ENCODE measurements around the gene EPHA3. TPM values are rescaled to one million over a fixed set of nuclear protein-coding genes. Genes with fewer than 3 reads are reported as not detected.

Gene EPHA3
- under 1 TPM; 0.18 to 0.38 TPM for polyA plus RNA-seq

DNA sequence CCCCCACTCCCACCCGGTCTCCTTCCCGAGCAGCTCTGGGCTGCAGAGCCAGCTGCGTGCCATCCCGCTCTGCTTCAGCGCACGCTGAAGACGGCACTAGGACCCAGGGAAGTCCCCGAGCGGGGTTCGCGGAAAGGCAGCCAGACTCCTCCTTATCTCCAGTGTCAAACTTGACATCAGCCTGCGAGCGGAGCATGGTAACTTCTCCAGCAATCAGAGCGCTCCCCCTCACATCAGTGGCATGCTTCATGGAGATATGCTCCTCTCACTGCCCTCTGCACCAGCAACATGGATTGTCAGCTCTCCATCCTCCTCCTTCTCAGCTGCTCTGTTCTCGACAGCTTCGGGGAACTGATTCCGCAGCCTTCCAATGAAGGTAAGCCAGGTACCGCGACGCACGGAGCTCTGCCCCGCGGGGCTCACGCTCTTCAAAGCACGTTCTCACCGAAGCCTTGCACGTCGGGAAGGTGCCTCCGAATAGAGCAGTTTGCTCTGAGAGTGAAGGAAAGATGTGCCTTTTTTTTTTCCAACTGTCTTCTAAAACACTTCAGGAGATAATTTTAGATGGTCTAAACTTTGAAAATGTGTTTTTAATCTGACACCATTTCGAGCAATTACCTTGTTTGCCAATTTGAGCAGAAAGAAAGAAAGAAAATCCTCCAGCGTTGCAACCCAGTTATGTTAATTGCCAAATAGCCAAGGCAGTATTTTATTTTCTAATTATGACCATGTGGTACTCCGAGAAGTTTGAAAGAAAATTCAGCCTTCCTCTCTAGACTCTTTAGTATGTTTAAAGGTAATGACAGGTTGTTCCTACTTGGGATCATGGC lies at the start of gene EPHA3:
EPHA3 (plus strand) TSS at position 161 of the 830 bp plus-strand sequence; CDS start at position 289, 128 bp downstream.
- no peaks in the 10 kb centered on the region for H3K9me3 ChIP-seq (ENCODE audit: control insufficient read depth in 2 of 2, insufficient read depth in 1 of 2, low read depth in 1 of 2, low read length in 1 of 2)
- WGBS, 2 donors, result 2 to 3% methylated on average over 32 of the region's 32 CpGs
- H3K27me3 ChIP-seq (ENCODE audit: control insufficient read depth in 1 of 2, insufficient read depth in 2 of 2, low read length in 2 of 2), result peaks cover 0 to 2% of the 10 kb centered on the region in 2 donors
- peak within 1 kb of the TSS in 1 of 2 donors; percentile 49 for H3K27ac ChIP-seq (ENCODE audit: low read depth in 2 of 2, low read length in 1 of 2)
- H3K4me1 ChIP-seq (ENCODE audit: control insufficient read depth in 2 of 2, insufficient read depth in 2 of 2, low read length in 1 of 2), result peaks cover 2 to 6% of the 10 kb centered on the region in 2 donors
- no peaks in the 10 kb centered on the region for H3K36me3 ChIP-seq (ENCODE audit: control insufficient read depth in 2 of 2, insufficient read depth in 2 of 2, low read length in 1 of 2)
- peak within 1 kb of the TSS; percentile 51 to 59 for H3K4me3 ChIP-seq (ENCODE audit: low read depth in 1 of 2, low read length in 2 of 2)

DNA sequence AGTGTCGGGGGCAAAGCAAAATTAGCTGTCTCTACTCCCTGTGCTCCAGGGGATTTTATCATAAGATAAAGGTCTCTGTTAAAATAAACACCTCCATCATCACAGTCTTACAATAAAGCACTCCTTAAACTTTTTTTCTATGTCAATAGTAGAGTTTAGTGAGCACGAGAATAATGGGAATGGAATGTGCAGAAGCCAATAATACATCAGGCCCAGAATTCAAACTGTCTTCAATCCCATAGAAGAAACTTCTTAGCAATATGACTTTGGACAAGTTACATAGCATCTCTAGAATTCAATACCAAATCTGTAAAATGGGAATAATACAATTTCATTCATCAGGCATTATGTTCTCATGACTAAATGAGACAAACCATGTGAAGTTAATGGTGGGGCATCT lies 49.0 kb upstream of the EPHA3 start:
- 63 to 74% methylated on average over 2 of the region's 2 CpGs for WGBS, 2 donors

DNA sequence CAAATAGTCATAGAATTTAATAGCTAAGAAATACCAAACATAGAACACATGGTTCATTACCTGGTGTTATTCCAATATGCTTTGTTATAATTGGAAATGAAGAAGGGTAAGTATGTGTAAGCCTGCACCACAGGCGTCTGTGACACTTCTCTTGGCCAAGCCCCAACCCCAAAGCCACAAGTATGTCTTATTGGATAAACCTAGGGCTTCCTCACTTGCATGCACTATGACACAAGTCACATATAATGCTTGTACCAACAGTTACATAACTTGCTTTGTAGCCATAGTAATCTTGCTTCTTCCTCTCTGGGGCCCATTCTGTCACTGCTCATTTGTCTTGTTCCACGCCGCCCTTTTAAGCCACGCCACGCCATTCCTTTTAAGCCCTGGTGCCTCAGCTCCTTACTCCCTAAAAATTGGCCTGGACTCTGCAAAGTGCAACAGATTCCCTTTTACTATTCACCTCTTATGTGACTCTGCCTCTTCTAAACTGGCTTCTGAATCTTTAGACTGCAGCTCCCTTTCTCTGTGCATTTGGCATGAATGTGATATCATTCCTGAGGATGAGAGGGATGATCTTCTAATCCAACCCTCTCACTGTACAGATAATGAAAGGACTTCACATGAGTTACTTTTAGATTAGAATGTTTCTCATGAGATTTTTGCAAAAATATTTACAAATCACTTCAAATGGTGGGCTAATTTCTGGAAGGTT lies 48.1 kb upstream of the EPHA3 start:
- Histone ChIP-seq H3K9me3 (ENCODE audit: control insufficient read depth in 2 of 2, insufficient read depth in 1 of 2, low read depth in 1 of 2, low read length in 1 of 2) (no peaks in the 10 kb centered on the region), H3K36me3 (ENCODE audit: control insufficient read depth in 2 of 2, insufficient read depth in 2 of 2, low read length in 1 of 2) (no peaks in the 10 kb centered on the region), H3K27ac (ENCODE audit: low read depth in 2 of 2, low read length in 1 of 2) (no peak overlapping the region), H3K27me3 (ENCODE audit: control insufficient read depth in 1 of 2, insufficient read depth in 2 of 2, low read length in 2 of 2) (no peaks in the 10 kb centered on the region), H3K4me1 (ENCODE audit: control insufficient read depth in 2 of 2, insufficient read depth in 2 of 2, low read length in 1 of 2) (no peaks in the 10 kb centered on the region), H3K4me3 (ENCODE audit: low read depth in 1 of 2, low read length in 2 of 2) (no peak overlapping the region)
- WGBS, 2 donors, result 52 to 55% methylated on average over 5 of the region's 5 CpGs

More for the DNA sequence above, 49.0 kb upstream of the EPHA3 start:
- Histone ChIP-seq H3K36me3 (ENCODE audit: control insufficient read depth in 2 of 2, insufficient read depth in 2 of 2, low read length in 1 of 2) (no peaks in the 10 kb centered on the region), H3K27me3 (ENCODE audit: control insufficient read depth in 1 of 2, insufficient read depth in 2 of 2, low read length in 2 of 2) (no peaks in the 10 kb centered on the region), H3K4me1 (ENCODE audit: control insufficient read depth in 2 of 2, insufficient read depth in 2 of 2, low read length in 1 of 2) (no peaks in the 10 kb centered on the region), H3K4me3 (ENCODE audit: low read depth in 1 of 2, low read length in 2 of 2) (no peak overlapping the region), H3K9me3 (ENCODE audit: control insufficient read depth in 2 of 2, insufficient read depth in 1 of 2, low read depth in 1 of 2, low read length in 1 of 2) (peaks cover 0 to 3% of the 10 kb centered on the region in 2 donors), H3K27ac (ENCODE audit: low read depth in 2 of 2, low read length in 1 of 2) (no peak overlapping the region)

DNA sequence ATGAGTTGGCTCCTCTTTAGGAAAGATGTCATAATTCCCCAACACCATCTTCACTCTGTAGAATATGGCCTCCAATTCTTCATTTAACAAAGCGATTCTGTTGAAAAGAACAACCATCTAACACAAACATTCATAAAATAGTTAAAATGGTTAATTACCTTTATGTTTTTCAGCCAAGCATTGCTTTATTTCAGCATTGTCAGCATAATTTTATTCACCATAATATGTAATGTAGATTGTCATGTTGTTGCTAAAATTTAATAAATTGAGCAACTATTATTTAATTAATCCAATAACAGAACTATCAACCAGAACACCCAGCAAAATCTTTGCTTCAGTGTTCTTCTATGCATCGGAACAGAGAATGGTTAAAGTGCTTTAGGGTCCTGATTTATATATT lies 46.2 kb upstream of the EPHA3 start:
- no peak overlapping the region for H3K27ac ChIP-seq (ENCODE audit: low read depth in 2 of 2, low read length in 1 of 2)
- WGBS, 2 donors, result 95 to 96% methylated on average over 2 of the region's 2 CpGs
- no peaks in the 10 kb centered on the region for H3K4me1 ChIP-seq (ENCODE audit: control insufficient read depth in 2 of 2, insufficient read depth in 2 of 2, low read length in 1 of 2)
- no peaks in the 10 kb centered on the region for H3K36me3 ChIP-seq (ENCODE audit: control insufficient read depth in 2 of 2, insufficient read depth in 2 of 2, low read length in 1 of 2)
- no peak overlapping the region for H3K4me3 ChIP-seq (ENCODE audit: low read depth in 1 of 2, low read length in 2 of 2)
- no peaks in the 10 kb centered on the region for H3K27me3 ChIP-seq (ENCODE audit: control insufficient read depth in 1 of 2, insufficient read depth in 2 of 2, low read length in 2 of 2)
- no peaks in the 10 kb centered on the region for H3K9me3 ChIP-seq (ENCODE audit: control insufficient read depth in 2 of 2, insufficient read depth in 1 of 2, low read depth in 1 of 2, low read length in 1 of 2)

DNA sequence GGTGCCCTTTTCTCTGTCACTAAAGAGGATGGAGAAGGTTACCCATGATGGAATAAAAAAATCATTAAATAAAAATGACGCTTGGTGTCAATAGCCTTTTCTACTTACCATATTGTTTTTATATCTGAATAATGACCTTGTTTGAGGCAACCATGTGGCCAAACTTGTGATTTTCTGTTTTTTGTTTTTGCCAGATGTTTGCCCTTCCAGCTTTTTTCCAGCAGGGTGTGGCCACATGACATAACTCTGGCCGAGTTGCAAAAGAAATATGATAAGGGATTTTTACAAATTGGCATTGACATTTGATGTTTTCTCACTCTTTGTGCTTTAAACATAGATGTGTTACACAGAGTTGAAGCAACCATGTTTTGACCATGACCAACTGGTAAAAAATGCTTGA lies 39.7 kb upstream of the EPHA3 start:
- Histone ChIP-seq H3K4me3 (ENCODE audit: low read depth in 1 of 2, low read length in 2 of 2) (no peak overlapping the region), H3K36me3 (ENCODE audit: control insufficient read depth in 2 of 2, insufficient read depth in 2 of 2, low read length in 1 of 2) (no peaks in the 10 kb centered on the region), H3K27ac (ENCODE audit: low read depth in 2 of 2, low read length in 1 of 2) (no peak overlapping the region), H3K9me3 (ENCODE audit: control insufficient read depth in 2 of 2, insufficient read depth in 1 of 2, low read depth in 1 of 2, low read length in 1 of 2) (no peaks in the 10 kb centered on the region), H3K27me3 (ENCODE audit: control insufficient read depth in 1 of 2, insufficient read depth in 2 of 2, low read length in 2 of 2) (no peaks in the 10 kb centered on the region), H3K4me1 (ENCODE audit: control insufficient read depth in 2 of 2, insufficient read depth in 2 of 2, low read length in 1 of 2) (no peaks in the 10 kb centered on the region)
- 59 to 65% methylated on average over 2 of the region's 2 CpGs for WGBS, 2 donors

DNA sequence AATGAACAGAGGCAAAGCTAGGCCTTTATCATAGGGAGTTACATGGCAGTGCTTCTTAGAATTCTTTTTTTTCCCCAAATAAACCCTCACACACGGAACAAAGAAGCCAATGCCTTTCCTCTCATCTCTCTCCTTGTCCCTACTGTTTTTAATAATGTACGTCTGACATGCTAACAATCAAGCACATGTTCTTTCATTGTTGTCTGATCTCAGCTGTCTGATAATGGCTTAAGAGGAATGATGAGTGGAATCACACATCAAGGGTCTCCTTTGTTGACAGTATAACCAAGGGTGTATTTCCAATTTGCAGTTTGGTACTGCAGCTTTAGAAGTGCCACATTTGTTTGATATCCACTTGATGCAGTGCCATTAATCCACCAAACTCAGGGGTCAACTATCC lies 34.8 kb upstream of the EPHA3 start:
- Histone ChIP-seq H3K9me3 (ENCODE audit: control insufficient read depth in 2 of 2, insufficient read depth in 1 of 2, low read depth in 1 of 2, low read length in 1 of 2) (no peaks in the 10 kb centered on the region), H3K36me3 (ENCODE audit: control insufficient read depth in 2 of 2, insufficient read depth in 2 of 2, low read length in 1 of 2) (no peaks in the 10 kb centered on the region), H3K4me3 (ENCODE audit: low read depth in 1 of 2, low read length in 2 of 2) (no peak overlapping the region), H3K27ac (ENCODE audit: low read depth in 2 of 2, low read length in 1 of 2) (no peak overlapping the region), H3K27me3 (ENCODE audit: control insufficient read depth in 1 of 2, insufficient read depth in 2 of 2, low read length in 2 of 2) (no peaks in the 10 kb centered on the region), H3K4me1 (ENCODE audit: control insufficient read depth in 2 of 2, insufficient read depth in 2 of 2, low read length in 1 of 2) (no peaks in the 10 kb centered on the region)
- 47 to 60% methylated on average over 2 of the region's 2 CpGs for WGBS, 2 donors

DNA sequence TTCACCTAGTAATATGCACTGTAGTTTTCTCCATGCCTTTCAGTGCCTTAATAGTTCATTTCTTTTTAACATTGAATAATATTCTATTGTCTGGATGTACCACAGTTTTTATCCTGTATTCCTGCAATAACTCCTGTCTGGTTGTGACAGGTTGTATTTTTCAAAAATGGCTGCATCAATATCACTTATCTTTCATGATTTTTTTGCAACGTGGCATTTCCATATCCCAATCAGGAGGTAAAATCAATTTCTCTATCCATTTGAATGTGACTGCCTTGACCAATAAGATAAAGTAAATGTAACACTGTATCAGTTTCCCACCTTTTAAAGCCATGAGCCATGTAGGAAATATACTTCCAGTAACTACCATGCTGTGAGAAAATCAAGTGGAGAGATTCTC lies 27.5 kb upstream of the EPHA3 start:
- Histone ChIP-seq H3K27me3 (ENCODE audit: control insufficient read depth in 1 of 2, insufficient read depth in 2 of 2, low read length in 2 of 2) (no peaks in the 10 kb centered on the region), H3K4me3 (ENCODE audit: low read depth in 1 of 2, low read length in 2 of 2) (no peak overlapping the region), H3K27ac (ENCODE audit: low read depth in 2 of 2, low read length in 1 of 2) (no peak overlapping the region), H3K4me1 (ENCODE audit: control insufficient read depth in 2 of 2, insufficient read depth in 2 of 2, low read length in 1 of 2) (no peaks in the 10 kb centered on the region), H3K9me3 (ENCODE audit: control insufficient read depth in 2 of 2, insufficient read depth in 1 of 2, low read depth in 1 of 2, low read length in 1 of 2) (no peaks in the 10 kb centered on the region), H3K36me3 (ENCODE audit: control insufficient read depth in 2 of 2, insufficient read depth in 2 of 2, low read length in 1 of 2) (no peaks in the 10 kb centered on the region)
- 78 to 79% methylated on average over 1 of the region's 1 CpG for WGBS, 2 donors

DNA sequence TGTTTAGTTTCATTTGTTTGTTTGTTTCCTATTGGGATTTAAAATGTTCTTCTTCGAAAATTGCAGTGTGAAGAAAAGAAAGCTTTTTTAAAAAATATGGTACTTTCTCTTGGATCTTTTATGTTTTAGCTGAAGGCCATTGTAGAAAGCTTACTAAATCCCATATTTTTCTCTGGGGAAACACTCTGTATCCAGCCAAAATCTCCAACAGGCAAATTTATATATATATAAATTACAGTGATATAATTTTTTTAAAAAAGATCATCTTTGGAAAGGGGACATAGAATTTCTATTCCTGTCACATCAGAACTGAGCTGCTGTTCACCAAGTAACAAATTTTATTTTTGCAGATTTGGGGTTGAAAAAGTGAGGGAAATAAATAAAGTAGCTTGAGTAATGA lies 19.6 kb upstream of the EPHA3 start:
- no peak overlapping the region for H3K27ac ChIP-seq (ENCODE audit: low read depth in 2 of 2, low read length in 1 of 2)
- H3K4me1 ChIP-seq (ENCODE audit: control insufficient read depth in 2 of 2, insufficient read depth in 2 of 2, low read length in 1 of 2), result no peaks in the 10 kb centered on the region
- H3K27me3 ChIP-seq (ENCODE audit: control insufficient read depth in 1 of 2, insufficient read depth in 2 of 2, low read length in 2 of 2), result no peaks in the 10 kb centered on the region
- H3K36me3 ChIP-seq (ENCODE audit: control insufficient read depth in 2 of 2, insufficient read depth in 2 of 2, low read length in 1 of 2), result no peaks in the 10 kb centered on the region
- whole genome bisulfite sequencing, 2 donors, result 73 to 78% methylated on average over 1 of the region's 1 CpG
- H3K9me3 ChIP-seq (ENCODE audit: control insufficient read depth in 2 of 2, insufficient read depth in 1 of 2, low read depth in 1 of 2, low read length in 1 of 2), result no peaks in the 10 kb centered on the region
- no peak overlapping the region for H3K4me3 ChIP-seq (ENCODE audit: low read depth in 1 of 2, low read length in 2 of 2)

DNA sequence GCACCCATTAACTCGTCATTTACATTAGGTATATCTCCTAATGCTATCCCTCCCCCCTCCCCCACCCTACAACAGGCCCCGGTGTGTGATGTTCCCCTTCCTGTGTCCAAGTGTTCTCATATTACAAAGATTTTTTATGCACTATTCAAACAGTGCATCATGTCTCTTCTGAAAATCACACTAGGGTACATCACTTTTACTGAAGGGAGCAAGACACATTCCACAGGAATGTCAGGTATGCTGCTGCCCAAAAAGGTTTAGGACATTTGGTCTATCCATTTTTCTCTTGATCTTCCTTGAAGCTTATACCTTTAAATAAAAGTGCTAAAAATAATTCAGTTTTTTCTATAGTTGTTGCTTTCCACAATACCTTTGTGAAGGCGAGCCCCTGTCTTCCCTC lies 9.2 kb upstream of the EPHA3 start:
- Histone ChIP-seq H3K4me1 (ENCODE audit: control insufficient read depth in 2 of 2, insufficient read depth in 2 of 2, low read length in 1 of 2) (no peaks in the 10 kb centered on the region), H3K27me3 (ENCODE audit: control insufficient read depth in 1 of 2, insufficient read depth in 2 of 2, low read length in 2 of 2) (no peaks in the 10 kb centered on the region), H3K4me3 (ENCODE audit: low read depth in 1 of 2, low read length in 2 of 2) (no peak overlapping the region), H3K36me3 (ENCODE audit: control insufficient read depth in 2 of 2, insufficient read depth in 2 of 2, low read length in 1 of 2) (no peaks in the 10 kb centered on the region), H3K27ac (ENCODE audit: low read depth in 2 of 2, low read length in 1 of 2) (no peak overlapping the region), H3K9me3 (ENCODE audit: control insufficient read depth in 2 of 2, insufficient read depth in 1 of 2, low read depth in 1 of 2, low read length in 1 of 2) (no peaks in the 10 kb centered on the region)
- 82 to 84% methylated on average over 3 of the region's 3 CpGs for WGBS, 2 donors

Measured in esophagus (tissue), 2 donors.